Measurements from ENCODE around the gene LRRC61.
"Not testable (repeated sequence)": the region's sequence is repeated elsewhere in the genome, so short reads cannot be mapped to it uniquely, and the experiment has no call there.

LRRC61 gene, protein sequence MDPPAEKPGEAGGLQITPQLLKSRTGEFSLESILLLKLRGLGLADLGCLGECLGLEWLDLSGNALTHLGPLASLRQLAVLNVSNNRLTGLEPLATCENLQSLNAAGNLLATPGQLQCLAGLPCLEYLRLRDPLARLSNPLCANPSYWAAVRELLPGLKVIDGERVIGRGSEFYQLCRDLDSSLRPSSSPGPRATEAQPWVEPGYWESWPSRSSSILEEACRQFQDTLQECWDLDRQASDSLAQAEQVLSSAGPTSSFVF

DNA sequence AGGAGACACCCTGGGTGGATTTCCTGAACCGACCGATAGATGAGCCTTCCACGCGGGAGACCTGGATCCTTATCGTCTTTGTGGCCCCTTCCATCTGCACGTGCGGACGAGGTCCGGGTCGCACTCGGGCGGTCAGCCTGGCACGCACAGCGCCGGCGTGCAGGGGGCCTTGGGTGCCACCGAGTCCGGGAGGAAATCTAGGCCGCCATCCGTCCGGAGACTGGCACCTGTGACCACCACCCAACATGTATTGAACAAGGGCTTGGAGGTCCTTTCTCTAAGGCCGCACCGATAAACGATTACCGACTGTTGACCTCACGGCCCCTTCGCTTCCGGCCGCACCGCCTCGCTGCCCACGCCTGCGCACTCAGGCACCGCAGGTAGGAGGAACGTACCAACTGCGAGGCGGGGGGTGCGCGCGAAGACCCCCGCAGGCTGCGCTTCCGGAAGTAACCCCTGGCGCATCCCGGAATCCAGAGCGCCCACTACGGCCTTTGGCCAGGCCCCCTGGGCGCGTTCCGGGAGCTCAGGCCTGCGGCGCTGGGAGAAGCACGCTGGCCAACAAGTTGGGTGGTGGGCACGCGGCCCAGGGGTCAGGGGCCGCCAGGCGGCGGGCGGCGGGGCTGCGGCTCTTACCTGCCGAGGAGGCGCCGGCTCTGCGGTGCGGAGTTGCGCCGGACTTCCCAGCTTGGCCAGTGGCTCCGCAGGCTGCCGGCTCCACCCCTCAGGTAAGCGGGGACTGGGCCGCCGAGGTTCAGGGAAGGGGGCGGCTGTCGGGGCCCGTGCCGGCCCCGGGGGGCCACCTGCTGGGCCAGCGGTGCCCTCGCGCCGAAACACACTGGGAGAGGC, at the start of gene LRRC61, which contains the start of gene ACTR3C:
TSS of gene LRRC61 (plus strand) at position 523 of the 849 bp plus-strand sequence. CDS start 13,507 bp downstream, outside the sequence.
TSS of gene ACTR3C (minus strand) at position 713 of the 849 bp plus-strand sequence. CDS start 28,249 bp downstream, outside the sequence.
- DNase-seq (ENCODE audit: low read depth in 3 of 3): peak; percentile 31 to 70 (median 36)

DNA sequence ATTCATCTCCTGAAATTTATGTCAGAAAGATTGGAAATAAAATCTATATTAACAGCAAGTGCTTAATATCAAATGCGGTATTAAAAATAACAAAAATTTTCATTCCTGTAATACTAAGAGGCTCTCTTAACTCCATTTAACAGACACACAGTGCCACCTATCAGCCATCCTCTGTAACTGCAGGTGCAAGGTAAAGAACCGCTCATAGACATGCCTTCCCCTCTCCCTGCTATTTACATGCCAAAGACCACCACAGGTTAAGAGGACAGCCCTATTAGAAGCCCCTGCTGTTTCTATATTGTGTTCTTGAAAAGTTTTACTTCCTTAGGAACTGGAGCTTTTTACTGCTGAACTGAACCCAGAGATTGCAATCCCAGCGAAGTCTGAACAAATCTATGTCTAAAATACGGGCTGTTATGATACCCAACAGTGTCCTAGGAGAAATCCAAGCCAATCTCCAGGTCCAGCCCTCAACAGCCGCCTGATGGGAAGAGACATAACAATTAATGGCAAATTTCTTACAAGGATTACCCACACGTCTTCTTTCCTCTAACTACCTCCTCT, 46.9 kb upstream of the LRRC61 start:
- DNase-seq (ENCODE audit: low read depth in 3 of 3): not testable (repeated sequence)

DNA sequence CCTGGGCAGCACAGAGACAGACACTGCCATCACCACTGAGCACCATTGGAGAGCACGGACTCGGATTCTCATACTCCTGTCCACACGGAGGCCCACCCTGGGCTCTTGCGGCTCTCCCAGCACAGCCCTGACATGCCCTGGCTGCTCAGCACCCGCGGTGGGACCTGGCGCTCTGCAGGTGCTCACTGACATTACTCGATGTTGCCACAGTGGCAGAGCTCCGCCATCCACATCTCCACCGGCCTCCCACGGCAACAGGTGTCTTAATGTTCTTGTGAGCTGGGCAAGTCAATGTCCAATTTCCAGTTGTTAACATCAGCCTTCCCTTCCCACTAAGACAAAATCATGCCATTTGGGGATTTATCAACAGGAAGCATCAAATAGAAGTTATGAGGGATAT, 44.8 kb upstream of the LRRC61 start:
- DNase-seq (ENCODE audit: low read depth in 3 of 3): not testable (repeated sequence)

DNA sequence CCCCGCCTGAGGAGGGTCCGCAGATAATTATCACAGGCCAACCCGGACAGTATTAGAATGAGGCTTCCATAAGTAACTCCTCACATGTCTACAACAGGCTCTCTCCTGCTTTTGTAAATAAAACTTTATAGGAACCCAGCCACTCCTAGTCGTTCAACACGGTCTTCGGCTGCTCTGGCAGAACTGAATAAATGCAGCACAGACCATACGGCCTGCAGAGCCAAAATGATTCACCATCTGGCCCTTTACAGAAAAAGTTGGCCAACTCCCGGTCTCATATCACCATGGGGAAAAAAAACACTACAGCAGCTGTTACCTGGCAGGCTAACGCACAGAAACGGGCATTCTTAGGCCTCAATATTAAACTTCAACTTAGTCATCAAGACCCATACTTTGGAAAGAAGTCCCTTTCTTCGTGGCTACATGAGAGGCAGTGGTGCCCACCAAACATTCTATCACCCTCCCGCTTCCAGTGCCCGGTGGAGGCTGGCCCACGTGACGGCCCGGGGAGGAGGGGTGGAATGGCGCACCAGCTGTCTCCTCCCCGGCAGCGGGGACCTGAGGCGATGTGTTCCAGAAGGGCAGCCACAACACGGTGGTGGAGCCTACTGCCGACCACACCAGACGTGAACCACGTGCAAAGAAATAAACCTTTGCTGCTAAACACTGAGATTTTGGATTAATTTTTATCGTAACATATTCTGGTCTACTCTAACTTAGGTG, 41.3 kb upstream of the LRRC61 start:
- not testable (repeated sequence) for DNase-seq (ENCODE audit: low read depth in 3 of 3)

DNA sequence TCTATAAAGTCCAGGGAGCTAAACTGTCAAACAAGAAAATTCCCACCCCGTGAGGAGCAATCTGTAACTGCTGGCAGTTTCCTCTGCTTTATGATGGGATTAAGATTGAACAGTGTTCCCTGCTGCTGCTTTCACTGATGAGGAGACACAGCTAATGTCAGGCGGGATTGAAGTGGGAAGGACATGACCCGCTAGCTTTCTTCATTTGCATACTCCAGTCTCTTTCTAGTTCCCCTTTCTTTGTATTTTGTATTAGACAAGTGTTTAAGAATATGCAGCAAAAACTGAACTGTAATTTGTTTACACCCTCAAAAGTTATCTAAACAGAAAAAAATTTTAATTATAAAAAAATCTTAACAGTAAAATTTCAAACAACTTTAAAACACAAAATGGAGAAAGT, 40.0 kb upstream of the LRRC61 start:
- not testable (repeated sequence) for DNase-seq (ENCODE audit: low read depth in 3 of 3)

DNA sequence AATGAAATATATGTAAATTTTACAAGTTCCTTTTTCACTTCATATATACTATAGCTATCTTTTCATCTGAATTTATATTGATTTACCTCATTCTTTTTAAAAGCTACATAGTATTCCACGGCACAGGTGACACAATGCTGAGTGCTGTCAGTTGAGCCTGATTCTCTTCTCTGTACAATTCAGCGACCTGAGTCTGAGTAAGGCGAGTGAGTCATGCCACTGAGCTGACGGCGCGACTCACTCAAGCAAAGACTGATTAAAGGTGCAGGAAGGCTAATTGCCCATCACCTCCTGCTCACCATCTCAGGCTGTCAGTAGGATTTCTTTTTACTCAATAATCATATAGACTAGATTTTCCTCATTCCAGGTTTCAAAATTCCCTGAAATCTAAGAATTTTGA, 39.5 kb upstream of the LRRC61 start:
- DNase-seq (ENCODE audit: low read depth in 3 of 3): not testable (repeated sequence)

DNA sequence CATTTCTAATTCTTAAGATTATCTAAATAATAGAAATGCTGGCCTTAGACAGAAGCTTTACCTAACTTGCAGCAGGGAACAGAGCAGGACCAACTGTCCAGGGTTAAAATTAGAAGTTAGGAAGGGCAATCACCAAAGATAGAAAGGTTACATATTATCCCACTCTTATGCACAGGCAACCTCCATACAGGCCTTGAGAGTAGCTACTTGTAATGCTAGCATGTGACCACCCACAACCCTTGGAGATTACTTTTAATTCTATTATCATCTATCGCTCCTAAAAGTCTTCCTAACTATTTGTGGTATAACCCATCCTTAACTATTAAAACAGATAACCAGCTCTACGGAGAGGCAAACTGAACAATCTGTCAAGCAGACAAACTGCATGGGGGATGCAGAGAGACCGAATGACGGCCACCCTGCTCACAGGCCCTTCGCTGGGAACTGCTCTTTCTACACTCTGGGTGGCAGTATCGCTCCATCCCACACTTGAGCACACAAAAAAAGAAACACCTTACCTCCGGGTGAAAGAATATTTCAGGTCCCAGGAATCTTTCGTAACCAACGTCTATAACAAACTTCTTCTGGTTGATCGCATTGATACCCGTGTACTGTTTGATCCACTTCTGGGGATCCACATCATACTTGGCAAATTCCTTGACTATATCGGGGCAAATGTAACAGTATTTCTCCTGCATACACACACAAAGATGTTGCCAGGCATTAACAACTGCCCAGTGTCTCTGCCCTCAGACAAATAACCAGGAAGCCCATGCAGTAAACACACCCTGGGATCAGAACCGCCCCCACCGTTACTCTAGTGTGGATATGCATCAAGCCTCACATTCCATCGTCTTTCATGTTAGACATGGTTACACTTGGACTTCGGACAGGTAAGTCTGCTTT, 37.1 kb upstream of the LRRC61 start:
- peak in 1 of 3 experiments; percentile 5 for DNase-seq (ENCODE audit: low read depth in 3 of 3)

DNA sequence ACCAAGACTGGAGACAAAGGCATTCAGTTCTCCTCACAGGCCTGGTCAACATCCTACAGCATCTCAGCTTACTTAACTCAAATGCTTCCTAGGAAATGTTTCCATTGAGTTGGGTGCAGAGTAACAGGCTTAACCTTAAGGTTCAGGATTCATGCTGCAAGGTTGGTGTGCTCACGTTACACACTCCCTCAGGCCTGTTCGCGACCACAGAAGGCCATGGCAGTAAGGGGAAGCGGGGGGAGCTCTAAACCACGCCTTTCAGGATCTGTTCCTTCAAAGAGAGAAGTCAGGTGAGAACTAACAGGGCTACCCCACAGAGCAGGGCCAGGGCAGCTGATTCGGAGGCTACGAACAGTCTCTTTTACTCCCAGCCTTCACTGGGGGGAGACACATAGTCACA, 35.3 kb upstream of the LRRC61 start:
- DNase-seq (ENCODE audit: low read depth in 3 of 3): not testable (repeated sequence)

DNA sequence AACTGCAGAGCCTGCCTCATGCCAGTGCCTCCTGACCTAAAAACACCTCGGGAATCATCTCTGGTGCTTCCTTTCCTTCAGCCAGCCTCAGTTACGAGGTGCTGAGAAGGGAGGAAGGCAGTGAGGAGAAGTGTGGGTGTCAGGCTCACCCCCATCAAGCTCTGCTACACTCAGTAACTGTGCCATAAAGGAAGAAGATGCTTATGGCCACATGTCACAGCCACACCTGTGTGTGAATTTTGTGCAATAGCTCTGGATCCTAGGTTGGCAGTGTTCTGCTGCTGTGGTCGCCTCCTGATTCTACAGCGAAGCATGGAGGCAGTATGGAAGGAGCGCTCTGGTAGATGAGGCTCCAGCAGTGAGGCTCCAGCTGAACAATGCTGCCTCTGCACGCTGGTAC, 34.3 kb upstream of the LRRC61 start:
- not testable (repeated sequence) for DNase-seq (ENCODE audit: low read depth in 3 of 3)

DNA sequence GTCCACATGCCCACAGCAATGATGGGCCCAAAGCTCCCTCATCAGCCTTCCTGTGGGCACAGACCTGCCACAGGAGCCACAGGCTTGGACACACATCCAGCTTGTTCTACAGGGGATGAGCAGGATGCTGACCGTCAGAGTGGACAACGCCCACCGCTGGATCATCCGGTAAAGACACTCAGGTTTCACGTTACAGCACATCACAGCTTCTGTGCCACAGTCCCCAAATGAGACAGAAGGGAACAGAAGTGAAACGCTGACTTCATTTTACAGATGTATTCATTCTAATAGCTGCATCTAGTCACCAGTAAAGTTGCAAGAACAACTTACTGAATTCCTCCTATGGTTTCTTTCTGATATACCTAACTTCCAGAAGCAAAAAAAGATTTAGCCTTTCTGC, 32.8 kb upstream of the LRRC61 start:
- DNase-seq (ENCODE audit: low read depth in 3 of 3): not testable (repeated sequence)

DNA sequence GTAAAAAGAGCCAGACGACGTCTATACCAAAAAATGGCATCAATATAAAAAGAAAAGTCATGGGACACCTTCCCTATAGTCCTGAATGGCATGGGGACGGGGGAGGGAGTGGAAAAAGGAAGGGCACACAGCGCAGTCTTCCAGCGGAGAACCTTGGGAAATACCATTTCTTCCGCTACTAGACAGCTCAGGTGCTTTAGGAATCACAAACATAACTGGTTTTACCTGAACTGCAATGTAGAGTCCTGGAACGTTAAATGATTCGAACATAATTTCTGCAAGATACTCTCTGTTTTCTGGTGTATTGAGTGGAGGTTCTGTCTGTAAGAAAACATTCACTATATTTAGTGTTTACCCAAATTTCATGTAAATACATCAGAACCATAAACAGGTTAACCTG, 28.1 kb upstream of the LRRC61 start:
- not testable (repeated sequence) for DNase-seq (ENCODE audit: low read depth in 3 of 3)

DNA sequence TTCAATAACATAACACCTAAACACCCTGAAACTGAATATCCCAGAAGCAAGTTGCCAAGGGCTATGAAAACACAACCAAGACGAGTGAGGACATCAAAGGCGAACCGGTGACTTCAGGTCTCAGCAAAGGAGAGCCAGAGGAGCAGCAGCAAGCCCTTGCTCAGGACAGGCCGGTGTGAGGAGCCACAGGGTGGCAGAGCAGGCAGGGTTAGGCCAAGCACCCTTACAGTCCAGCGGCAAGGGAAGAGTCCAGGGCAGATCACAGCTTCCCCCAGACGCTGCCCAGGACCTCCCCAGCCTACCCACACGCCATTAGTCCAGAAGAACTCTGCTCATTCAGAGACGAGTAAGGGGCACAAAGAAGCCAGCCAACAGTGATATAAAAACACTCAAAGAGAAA, 27.5 kb upstream of the LRRC61 start:
- DNase-seq (ENCODE audit: low read depth in 3 of 3): not testable (repeated sequence)

DNA sequence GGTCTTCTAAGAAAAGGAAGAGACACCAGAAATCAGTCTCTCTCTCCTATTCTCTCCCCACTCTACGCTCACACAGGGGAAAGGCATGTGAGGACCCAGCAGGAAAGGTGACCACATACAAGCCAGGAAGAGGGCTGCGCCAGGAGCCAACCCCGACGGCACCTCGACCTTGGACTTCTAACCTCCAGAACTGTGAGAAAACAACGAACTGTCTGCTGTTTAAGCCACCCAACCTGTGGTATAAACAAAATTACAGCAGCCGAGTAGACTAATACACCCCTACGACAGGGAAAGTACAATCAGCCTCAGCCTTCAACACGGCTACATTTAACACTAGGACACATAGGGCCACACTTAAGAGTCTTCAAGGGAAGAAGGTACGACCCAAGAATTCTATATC, 26.4 kb upstream of the LRRC61 start:
- DNase-seq (ENCODE audit: low read depth in 3 of 3): not testable (repeated sequence)

DNA sequence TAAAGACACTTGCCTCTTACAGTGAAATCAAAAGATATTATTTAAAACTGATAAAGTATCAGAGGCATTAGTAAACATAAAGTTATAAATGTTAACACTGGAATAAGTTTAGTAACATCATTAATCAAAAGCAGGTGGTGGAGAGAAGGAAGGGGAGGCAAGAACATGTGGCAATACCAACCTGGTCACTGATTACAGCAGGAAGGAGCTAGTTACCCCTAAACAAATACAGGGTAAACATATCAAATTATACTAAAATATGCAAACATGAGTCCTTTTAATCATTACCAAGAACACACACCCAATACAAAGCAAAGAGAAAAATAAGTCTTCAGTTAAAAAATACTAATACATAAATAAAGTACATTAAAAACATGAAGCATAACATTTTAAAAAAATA, 25.2 kb upstream of the LRRC61 start:
- DNase-seq (ENCODE audit: low read depth in 3 of 3): not testable (repeated sequence)

DNA sequence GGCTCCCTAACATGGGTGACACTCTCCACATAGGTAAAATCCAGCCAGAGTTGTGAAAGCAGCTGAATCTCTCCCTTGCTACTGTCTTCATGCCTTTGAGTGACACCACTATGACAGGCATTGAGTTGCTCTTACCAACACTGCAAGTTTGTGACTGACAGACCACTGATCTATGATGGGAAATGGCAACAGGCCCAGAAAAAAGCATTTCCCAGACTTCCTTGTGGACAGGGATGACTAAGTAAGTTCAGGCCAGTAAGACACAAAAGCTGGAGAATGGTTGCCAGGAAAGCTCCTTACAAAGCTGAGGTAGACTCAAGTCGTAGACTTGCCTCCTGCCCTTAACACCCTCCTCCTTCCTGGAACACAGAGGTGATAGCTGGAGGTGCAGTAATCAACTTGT, 20.2 kb upstream of the LRRC61 start:
- not testable (repeated sequence) for DNase-seq (ENCODE audit: low read depth in 3 of 3)

DNA sequence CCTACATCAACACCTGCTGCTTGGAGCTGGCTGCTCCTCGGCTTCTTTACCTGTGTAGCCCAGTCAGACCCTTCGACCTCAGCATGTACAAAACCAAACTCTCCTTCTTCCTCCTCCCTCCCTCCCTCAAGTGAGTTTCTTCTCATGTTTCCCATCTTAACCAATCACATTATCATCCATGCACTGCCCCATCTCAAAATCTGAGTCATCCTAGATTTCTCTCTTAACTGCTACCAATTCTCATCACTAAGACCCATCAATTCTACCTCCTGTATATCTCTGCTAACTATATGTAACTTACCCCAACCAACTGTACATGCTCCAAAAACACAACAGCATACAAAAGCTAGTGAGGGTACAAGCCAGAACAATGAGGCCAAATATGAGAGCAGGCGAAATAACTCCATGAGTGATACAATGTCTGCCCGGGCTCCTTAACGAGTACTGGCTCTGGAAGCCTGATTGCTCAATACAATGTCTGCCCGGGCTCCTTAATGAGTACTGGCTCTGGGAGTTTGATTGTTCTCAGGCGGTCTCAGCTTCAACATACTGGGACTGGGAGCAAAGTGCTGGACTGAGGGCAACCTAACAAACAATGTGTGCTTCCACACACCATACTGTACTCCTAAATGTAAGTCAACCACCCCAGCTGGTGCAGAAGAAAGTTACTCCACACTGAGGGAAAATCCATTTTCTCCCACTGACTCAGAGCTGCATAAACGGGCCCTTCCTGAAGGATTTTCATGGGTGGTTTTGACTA, 18.5 kb upstream of the LRRC61 start:
- DNase-seq (ENCODE audit: low read depth in 3 of 3): not testable (repeated sequence)

DNA sequence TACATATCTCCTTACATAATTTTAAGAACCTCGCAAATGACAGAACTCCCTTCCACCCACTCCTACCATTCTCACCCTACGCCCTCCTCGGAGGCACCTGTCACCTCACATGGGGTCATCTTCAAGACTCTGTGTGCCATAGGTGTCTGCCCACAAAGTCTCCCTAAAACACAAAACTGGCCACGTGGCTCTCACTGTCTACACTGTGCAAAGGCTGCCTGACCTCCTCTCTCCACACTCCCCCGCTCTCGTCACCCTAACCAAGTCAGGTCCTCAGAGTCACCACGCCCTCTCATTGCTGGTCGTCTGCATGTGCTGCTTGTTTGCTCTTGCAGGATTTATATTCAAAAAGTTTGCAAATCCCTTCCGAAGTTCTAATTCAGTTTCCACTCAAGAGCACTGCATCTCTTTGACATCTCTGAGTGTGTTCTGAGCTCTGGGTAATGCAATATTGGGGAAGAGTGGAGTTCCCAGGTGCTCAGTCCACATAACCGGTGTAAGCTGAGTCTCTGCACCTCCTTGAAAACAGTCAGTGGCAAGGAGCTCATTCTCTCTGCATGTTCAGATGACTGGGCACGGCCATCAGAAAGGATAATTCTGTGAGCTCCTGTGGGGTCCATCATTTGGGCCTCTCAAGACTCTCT, 17.8 kb upstream of the LRRC61 start:
- DNase-seq (ENCODE audit: low read depth in 3 of 3): not testable (repeated sequence)

DNA sequence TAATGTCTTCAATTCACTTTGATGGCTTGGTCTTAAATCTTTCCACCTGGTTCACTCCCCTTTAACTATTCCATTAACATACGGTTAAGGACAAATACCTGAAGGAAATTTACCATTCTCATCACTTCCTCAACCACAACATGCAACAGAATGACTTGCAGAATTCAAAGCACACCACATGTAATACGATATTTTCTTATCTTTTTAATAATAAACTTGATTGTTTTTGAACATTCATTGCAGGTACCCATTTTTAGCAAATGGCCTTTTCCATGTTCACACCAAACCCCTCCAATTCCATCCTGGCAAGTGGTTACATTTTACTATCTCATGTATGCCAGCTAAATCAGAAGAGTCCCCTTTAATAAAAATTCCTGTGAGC, 17.3 kb upstream of the LRRC61 start:
- not testable (repeated sequence) for DNase-seq (ENCODE audit: low read depth in 3 of 3)

DNA sequence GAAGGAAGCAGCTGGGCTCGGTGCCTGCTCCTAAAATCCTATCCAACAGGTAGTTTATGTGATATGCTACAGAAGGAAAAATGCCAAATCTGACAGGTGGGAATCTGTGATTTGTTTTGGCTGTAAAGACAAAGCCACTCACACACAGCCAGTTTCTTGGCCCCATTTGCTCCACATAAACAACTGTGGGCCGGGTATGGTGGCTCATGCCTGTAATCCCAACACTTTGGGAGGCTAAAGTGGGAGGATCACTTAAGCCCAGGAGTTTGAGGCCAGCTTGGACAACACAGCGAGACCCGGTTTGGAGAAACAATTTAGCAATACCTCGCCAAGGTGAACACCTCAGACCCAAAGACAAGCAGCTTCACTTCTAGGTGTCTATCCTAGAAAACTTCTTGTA, 16.8 kb upstream of the LRRC61 start:
- not testable (repeated sequence) for DNase-seq (ENCODE audit: low read depth in 3 of 3)
